Epithelial cell of proximal tubule (primary cell): Measurements from ENCODE around the gene GOLGA3. TPM values are rescaled to one million over a fixed set of nuclear protein-coding genes. Genes with fewer than 3 reads are reported as not detected.
A peak's percentile ranks its signal among the peaks of the same experiment; 100 is the strongest.
"Not testable (repeated sequence)": the region's sequence is repeated elsewhere in the genome, so short reads cannot be mapped to it uniquely, and the experiment has no call there.

Experiments used
- DNase-seq: peaks from one replicate; pipeline ENCODE4 v3.0.0-alpha.2; 2011; ENCODE audit warnings: low read depth
- H3K4me3 ChIP-seq: 2 replicates; pipeline ENCODE4 v1.5.1; 2011; ENCODE audit warnings: low read depth, mild to moderate bottlenecking, low read length
- total RNA-seq: library from RNA; depleted of rRNA; stranded (reverse); fragments of >200 nt; gene quantifications from 2 replicates; pipeline ENCODE4 v1.2.3, GENCODE V29; 2015
- TF ChIP-seq, protein P1 (sequence below): conservative IDR thresholded peaks from 2 replicates; pipeline ENCODE4 v1.5.1; 2012; ENCODE audit warnings: low read depth, mild to moderate bottlenecking, low read length

Gene GOLGA3, protein sequence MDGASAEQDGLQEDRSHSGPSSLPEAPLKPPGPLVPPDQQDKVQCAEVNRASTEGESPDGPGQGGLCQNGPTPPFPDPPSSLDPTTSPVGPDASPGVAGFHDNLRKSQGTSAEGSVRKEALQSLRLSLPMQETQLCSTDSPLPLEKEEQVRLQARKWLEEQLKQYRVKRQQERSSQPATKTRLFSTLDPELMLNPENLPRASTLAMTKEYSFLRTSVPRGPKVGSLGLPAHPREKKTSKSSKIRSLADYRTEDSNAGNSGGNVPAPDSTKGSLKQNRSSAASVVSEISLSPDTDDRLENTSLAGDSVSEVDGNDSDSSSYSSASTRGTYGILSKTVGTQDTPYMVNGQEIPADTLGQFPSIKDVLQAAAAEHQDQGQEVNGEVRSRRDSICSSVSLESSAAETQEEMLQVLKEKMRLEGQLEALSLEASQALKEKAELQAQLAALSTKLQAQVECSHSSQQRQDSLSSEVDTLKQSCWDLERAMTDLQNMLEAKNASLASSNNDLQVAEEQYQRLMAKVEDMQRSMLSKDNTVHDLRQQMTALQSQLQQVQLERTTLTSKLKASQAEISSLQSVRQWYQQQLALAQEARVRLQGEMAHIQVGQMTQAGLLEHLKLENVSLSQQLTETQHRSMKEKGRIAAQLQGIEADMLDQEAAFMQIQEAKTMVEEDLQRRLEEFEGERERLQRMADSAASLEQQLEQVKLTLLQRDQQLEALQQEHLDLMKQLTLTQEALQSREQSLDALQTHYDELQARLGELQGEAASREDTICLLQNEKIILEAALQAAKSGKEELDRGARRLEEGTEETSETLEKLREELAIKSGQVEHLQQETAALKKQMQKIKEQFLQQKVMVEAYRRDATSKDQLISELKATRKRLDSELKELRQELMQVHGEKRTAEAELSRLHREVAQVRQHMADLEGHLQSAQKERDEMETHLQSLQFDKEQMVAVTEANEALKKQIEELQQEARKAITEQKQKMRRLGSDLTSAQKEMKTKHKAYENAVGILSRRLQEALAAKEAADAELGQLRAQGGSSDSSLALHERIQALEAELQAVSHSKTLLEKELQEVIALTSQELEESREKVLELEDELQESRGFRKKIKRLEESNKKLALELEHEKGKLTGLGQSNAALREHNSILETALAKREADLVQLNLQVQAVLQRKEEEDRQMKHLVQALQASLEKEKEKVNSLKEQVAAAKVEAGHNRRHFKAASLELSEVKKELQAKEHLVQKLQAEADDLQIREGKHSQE (N-terminal part only)
- total RNA-seq, result 46.0 TPM in 2 replicates

DNA sequence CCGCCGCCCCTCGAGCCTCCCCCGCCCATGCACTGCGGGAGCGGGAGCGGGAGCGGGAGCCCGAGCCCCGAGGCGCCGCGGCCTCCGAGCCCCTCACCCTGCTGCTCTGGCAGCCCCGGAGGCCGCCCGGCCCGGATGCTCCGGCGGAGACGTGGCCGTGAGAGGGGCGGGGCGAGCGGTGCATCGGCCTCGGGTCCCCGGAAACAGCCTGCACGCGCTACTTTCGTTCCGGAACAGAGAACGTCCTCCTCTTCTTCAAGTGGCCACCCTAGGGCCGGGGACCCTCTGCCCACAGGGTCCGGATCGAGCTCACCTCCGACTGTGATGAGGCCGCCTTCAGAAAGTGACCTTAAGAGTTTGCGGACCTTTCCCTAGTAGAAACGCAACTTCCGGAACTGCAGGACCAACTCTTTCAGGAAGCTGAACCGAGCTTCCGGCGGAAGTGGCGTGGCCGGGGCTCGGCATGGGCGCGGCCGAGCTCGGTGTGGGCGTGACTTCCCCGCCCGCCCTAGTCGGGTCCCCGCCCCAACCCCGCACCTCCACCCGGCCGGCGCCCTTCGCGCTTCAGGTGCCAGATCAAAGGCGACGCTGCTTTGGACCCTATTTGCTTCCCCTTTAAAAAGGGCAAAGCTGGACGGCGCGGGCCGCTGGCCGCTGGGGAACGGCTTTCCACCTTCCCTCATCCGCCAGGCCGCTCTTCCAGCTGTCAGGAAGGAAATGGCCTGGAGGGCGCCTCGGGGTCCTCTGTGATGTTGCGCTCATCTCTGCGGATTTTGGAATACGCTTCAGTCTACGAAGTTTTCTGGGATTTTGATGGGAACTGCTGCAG is at the start of gene GOLGA3:
TSS of gene GOLGA3 (minus strand) at position 164 of the 829 bp plus-strand sequence. CDS start 6,741 bp downstream, outside the sequence.
- TF ChIP-seq, protein P1, sequence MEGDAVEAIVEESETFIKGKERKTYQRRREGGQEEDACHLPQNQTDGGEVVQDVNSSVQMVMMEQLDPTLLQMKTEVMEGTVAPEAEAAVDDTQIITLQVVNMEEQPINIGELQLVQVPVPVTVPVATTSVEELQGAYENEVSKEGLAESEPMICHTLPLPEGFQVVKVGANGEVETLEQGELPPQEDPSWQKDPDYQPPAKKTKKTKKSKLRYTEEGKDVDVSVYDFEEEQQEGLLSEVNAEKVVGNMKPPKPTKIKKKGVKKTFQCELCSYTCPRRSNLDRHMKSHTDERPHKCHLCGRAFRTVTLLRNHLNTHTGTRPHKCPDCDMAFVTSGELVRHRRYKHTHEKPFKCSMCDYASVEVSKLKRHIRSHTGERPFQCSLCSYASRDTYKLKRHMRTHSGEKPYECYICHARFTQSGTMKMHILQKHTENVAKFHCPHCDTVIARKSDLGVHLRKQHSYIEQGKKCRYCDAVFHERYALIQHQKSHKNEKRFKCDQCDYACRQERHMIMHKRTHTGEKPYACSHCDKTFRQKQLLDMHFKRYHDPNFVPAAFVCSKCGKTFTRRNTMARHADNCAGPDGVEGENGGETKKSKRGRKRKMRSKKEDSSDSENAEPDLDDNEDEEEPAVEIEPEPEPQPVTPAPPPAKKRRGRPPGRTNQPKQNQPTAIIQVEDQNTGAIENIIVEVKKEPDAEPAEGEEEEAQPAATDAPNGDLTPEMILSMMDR, result no peak

DNA sequence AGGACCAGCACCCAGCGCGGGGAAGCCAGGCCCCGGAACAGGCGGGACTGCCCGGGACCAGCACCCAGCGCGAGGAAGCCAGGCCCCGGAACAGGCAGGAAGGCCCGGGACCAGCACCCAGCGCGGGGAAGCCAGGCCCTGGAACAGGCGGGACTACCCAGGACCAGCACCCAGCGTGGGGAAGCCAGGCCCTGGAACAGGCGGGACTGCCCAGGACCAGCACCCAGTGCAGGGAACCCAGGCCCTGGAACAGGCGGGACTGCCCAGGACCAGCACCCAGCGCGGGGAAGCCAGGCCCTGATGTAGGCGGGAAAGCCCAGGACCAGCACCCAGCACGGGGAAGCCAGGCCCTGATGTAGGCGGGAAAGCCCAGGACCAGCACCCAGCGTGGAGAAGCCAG is 46.0 kb upstream of the GOLGA3 start:
- DNase-seq, H3K4me3 ChIP-seq: not testable (repeated sequence)

More for the DNA sequence above, at the start of gene GOLGA3:
- peak; percentile 55 for DNase-seq
- peak within 1 kb of the TSS; percentile 98 for H3K4me3 ChIP-seq

DNA sequence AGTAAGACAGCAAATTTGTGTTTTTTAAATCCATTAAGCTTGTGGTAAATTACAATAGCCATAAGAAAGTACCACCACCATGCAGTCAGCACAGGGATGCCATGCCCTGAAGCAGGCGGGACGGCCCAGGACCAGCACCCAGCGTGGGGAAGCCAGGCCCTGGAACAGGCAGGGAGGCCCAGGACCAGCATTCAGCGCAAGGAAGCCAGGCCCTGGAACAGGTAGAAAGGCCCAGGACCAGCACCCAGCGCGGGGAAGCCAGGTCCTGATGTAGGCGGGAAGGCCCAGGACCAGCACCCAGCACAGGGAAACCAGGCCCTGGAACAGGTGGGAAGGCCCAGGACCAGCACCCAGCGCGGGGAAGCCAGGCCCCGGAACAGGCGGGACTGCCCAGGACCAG is 45.5 kb upstream of the GOLGA3 start:
- TF ChIP-seq, protein P1, result no peak
- H3K4me3 ChIP-seq, result no peak overlapping the region
- no peak for DNase-seq

DNA sequence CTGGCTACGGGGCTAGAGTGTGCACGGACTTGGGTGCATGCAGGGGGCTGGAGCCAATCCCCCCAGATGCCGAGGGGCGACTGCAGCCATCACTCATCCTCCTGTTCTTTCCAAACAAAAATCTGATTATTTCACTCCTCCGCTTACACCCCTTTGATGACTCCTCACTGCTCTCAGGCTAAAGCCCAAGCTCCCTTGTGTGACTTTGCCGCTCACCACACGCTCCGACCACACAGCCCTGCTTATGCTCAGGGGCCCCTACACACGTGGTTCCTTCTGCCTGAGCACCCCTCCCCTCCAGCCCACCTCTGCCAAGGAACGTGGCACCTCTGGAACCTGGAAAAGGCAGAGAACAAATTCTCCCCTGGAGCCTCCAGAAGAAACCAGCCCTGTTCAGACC is 45.1 kb upstream of the GOLGA3 start:
- H3K4me3 ChIP-seq, result no peak overlapping the region
- no peak for DNase-seq
- TF ChIP-seq, protein P1, result no peak

DNA sequence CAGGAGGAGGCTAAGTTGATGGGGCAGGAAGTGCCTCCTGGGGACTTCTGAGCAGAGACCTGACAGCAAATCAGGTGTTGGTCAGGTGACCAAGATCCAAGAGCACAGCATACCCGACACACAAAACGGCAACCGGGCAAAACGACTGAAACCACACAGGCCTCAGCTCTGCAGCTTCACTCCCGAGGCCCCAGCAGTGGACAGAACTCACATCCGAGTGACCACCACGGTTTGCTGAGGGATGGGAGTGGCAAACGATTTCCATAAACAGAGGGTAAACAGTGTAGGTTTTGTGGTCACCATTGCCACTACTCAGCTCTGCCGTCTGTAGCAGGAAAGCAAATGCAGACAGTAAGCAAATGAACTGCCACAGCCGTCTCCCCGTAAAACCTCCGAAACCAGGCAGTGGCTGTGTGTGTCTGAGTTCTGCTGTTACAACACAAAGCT is 44.3 kb upstream of the GOLGA3 start:
- TF ChIP-seq, protein P1, result no peak
- no peak overlapping the region for H3K4me3 ChIP-seq
- DNase-seq, result no peak

DNA sequence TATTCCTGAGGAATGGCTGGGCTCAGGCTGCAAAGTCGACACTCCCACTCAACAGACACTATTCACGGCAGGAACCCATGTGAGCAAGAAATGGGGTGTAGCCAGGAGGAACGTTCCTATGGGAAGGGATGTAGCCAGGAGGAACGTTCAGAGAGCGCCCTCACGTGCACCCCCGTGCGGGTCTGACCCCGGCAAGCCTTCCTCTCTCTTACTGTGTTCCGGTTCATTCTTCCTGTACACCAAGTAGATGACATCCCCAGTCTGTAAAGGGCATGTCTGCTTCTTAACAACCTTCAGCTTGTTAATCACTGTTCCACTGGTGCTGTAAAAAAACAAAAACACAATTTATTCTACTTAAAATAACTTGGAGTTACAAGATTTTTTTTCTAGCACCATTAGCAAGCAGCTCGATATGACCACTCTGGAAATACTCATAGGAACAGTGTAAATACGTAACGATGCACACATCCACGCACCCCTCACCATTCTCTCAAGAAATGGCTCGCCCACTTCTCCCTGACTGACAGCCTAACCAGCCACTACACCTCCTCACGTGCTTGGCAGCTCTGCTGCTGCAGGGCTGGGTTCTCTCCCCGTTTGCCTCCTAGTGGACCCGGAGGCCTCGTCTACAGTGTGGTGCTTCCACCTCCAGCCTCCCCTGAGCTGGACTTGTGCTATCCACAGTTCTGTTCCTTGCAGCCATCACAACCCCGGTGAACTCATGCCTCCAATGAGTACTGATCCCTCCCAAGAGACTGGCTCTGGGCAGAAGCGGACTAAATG is 43.6 kb upstream of the GOLGA3 start:
- DNase-seq, result no peak
- TF ChIP-seq, protein P1, result no peak
- no peak overlapping the region for H3K4me3 ChIP-seq
